Measurements from ENCODE around the gene ALDH8A1. TPM values are rescaled to one million over a fixed set of nuclear protein-coding genes. Genes with fewer than 3 reads are reported as not detected.

ALDH8A1 gene
- total RNA-seq, 1 experiment from 2014 or later, result 0.29 TPM

GRCh38 chr6:134974370-134974769 lies 24.5 kb upstream of the ALDH8A1 start:
- no peaks in the 10 kb centered on the region for H3K9me3 Mint-ChIP-seq (ENCODE audit: unreplicated experiment)
- Histone ChIP-seq H3K4me1 (no peaks in the 10 kb centered on the region), H3K36me3 (ENCODE audit: control insufficient read depth, insufficient read depth, low read length) (no peaks in the 10 kb centered on the region), H3K9me3 (no peaks in the 10 kb centered on the region), H3K27me3 (replicated peaks; ENCODE audit: control insufficient read depth, insufficient read depth, low read length) (no peaks in the 10 kb centered on the region), H3K4me3 (ENCODE audit: low read depth, low read length) (no peak overlapping the region)
- intact Hi-C loops (cut with micrococcal nuclease; ENCODE audit: unreplicated experiment), result no loop called here
- H3K27me3 Mint-ChIP-seq (ENCODE audit: insufficient read depth, unreplicated experiment), result no peaks in the 10 kb centered on the region
- no peaks in the 10 kb centered on the region for H3K4me1 Mint-ChIP-seq (ENCODE audit: low read depth, unreplicated experiment)
- H3K36me3 Mint-ChIP-seq (ENCODE audit: insufficient read depth, unreplicated experiment), result peaks cover 24% of the 10 kb centered on the region
- no peak for TF ChIP-seq CTCF (IDR thresholded peaks at IDR 0.05; ENCODE audit: insufficient read depth in 1 of 2, low read depth in 1 of 2, low read length in 1 of 2, severe bottlenecking in 1 of 2, unreplicated experiment in 1 of 2)
- no peak overlapping the region for H3K4me3 Mint-ChIP-seq (ENCODE audit: unreplicated experiment)
- no peak for DNase-seq
- H3K27ac Mint-ChIP-seq (ENCODE audit: unreplicated experiment), result no peak overlapping the region
- CTCF ChIA-PET, result no interaction called here
- POLR2A ChIA-PET, result no interaction called here
- no TSS peak for BruUV-seq (replicated peaks)

GRCh38 chr6:134967711-134968110 lies 17.8 kb upstream of the ALDH8A1 start:
- no peaks in the 10 kb centered on the region for H3K27me3 Mint-ChIP-seq (ENCODE audit: insufficient read depth, unreplicated experiment)
- H3K4me3 ChIP-seq (ENCODE audit: low read depth, low read length), result no peak overlapping the region
- no TSS peak for BruUV-seq (replicated peaks)
- H3K36me3 ChIP-seq (ENCODE audit: control insufficient read depth, insufficient read depth, low read length), result no peaks in the 10 kb centered on the region
- H3K27ac Mint-ChIP-seq (ENCODE audit: unreplicated experiment), result no peak overlapping the region
- TF ChIP-seq CTCF (IDR thresholded peaks at IDR 0.05; ENCODE audit: insufficient read depth in 1 of 2, low read depth in 1 of 2, low read length in 1 of 2, severe bottlenecking in 1 of 2, unreplicated experiment in 1 of 2), result no peak
- H3K36me3 Mint-ChIP-seq (ENCODE audit: insufficient read depth, unreplicated experiment), result peaks cover 6% of the 10 kb centered on the region
- ChIA-PET POLR2A (no interaction called here), CTCF (no interaction called here)
- no peaks in the 10 kb centered on the region for H3K9me3 ChIP-seq
- H3K27me3 ChIP-seq (replicated peaks; ENCODE audit: control insufficient read depth, insufficient read depth, low read length), result no peaks in the 10 kb centered on the region
- DNase-seq, result no peak
- intact Hi-C loops (cut with micrococcal nuclease; ENCODE audit: unreplicated experiment), result no loop called here
- no peaks in the 10 kb centered on the region for H3K9me3 Mint-ChIP-seq (ENCODE audit: unreplicated experiment)
- H3K4me1 ChIP-seq, result no peaks in the 10 kb centered on the region
- H3K4me3 Mint-ChIP-seq (ENCODE audit: unreplicated experiment), result no peak overlapping the region
- no peaks in the 10 kb centered on the region for H3K4me1 Mint-ChIP-seq (ENCODE audit: low read depth, unreplicated experiment)

GRCh38 chr6:134964451-134965203 lies 14.7 kb upstream of the ALDH8A1 start:
- no peaks in the 10 kb centered on the region for H3K27me3 Mint-ChIP-seq (ENCODE audit: insufficient read depth, unreplicated experiment)
- H3K4me3 ChIP-seq (ENCODE audit: low read depth, low read length), result no peak overlapping the region
- BruUV-seq (replicated peaks), result TSS peak; percentile 77
- H3K36me3 Mint-ChIP-seq (ENCODE audit: insufficient read depth, unreplicated experiment), result peaks cover 11% of the 10 kb centered on the region
- no peaks in the 10 kb centered on the region for H3K27me3 ChIP-seq (replicated peaks; ENCODE audit: control insufficient read depth, insufficient read depth, low read length)
- TF ChIP-seq CTCF (IDR thresholded peaks at IDR 0.05; ENCODE audit: insufficient read depth in 1 of 2, low read depth in 1 of 2, low read length in 1 of 2, severe bottlenecking in 1 of 2, unreplicated experiment in 1 of 2), result no peak
- POLR2A ChIA-PET, result no interaction called here
- no peak for DNase-seq
- H3K4me1 ChIP-seq, result no peaks in the 10 kb centered on the region
- CTCF ChIA-PET, result no interaction called here
- no peaks in the 10 kb centered on the region for H3K9me3 ChIP-seq
- no peak overlapping the region for H3K4me3 Mint-ChIP-seq (ENCODE audit: unreplicated experiment)
- intact Hi-C loops (cut with micrococcal nuclease; ENCODE audit: unreplicated experiment), result no loop called here
- no peaks in the 10 kb centered on the region for H3K36me3 ChIP-seq (ENCODE audit: control insufficient read depth, insufficient read depth, low read length)
- H3K4me1 Mint-ChIP-seq (ENCODE audit: low read depth, unreplicated experiment), result no peaks in the 10 kb centered on the region
- H3K9me3 Mint-ChIP-seq (ENCODE audit: unreplicated experiment), result no peaks in the 10 kb centered on the region
- H3K27ac Mint-ChIP-seq (ENCODE audit: unreplicated experiment), result no peak overlapping the region
